ENCODE results near the gene C6orf163.

Gene C6orf163

DNA sequence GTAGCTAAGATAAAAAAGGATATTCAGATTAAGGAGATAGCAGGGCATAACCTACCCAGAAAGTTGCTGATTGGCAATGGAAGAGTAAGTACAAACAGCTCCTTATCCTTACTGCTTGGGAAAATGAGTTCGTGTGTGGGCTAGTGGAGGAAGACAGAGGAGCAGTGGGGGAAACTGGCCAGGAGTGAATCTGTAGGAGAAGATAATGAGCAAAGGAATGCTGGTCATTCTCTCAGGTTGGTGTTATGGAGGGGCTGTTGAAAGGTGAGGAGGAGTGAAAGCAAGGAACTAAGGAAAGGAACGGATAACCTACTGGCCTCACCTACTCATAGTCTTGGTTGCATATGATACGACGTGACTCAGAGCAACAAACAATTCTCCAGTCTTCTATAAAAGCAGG lies 8.2 kb upstream of the C6orf163 start:
- H3K4me1 Mint-ChIP-seq (ENCODE audit: low read depth in 2 of 2) = peaks cover 12 to 22% of the 10 kb centered on the region in 2 donors
- H3K27me3 Mint-ChIP-seq = no peaks in the 10 kb centered on the region
- ATAC-seq (replicated peaks) (no peak), DNase-seq (no peak)
- no peak overlapping the region for H3K4me3 Mint-ChIP-seq
- no peaks in the 10 kb centered on the region for H3K9me3 Mint-ChIP-seq
- H3K27ac Mint-ChIP-seq = no peak overlapping the region
- no peaks in the 10 kb centered on the region for H3K36me3 Mint-ChIP-seq (ENCODE audit: insufficient read depth)

DNA sequence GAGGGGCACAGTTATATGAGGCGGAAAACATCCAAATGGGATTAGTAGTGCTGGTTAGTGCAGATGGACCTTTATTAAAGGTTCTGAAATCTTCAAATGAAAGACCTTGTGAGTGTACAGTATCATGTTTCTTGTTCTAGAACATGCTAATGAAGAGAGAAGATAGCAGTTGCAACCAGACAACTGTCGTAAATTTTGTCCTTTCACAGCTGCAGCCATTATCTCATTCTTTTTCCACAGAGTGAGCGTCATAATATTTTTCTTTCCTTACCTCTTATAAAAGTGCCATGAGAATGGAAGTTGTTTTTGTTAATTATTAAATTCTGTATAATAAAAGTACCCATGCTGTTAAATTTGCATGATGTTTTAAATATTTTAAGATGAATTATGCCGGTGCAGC lies 4.4 kb upstream of the C6orf163 start:
- no peak for DNase-seq

DNA sequence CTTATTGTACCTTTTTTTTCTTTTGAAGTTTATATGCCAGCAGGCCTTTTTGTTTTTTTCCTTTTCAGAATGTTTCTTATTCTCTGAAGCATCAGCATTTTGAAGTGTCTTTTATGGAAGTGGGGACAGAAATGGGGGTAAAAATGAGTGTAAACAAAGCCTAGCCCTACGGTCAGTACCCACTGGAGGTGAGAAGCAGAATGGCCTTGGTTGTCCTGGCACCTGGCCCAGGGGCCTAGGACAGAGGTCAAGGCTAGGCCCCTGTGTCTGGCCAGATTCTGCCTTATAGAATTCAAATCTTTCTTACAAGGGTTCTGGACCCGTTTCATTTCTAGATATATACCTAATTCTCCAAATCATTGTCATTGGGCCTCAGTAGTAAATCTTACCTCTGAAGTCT lies 3.5 kb upstream of the C6orf163 start:
- ATAC-seq (replicated peaks) (no peak), DNase-seq (no peak)
- H3K27ac Mint-ChIP-seq = no peak overlapping the region
- no peaks in the 10 kb centered on the region for H3K27me3 Mint-ChIP-seq
- no peaks in the 10 kb centered on the region for H3K36me3 Mint-ChIP-seq (ENCODE audit: insufficient read depth)
- H3K4me1 Mint-ChIP-seq (ENCODE audit: low read depth in 2 of 2) = peaks cover 0 to 8% of the 10 kb centered on the region in 2 donors
- no peak overlapping the region for H3K4me3 Mint-ChIP-seq
- no peaks in the 10 kb centered on the region for H3K9me3 Mint-ChIP-seq

More for the DNA sequence above, 4.4 kb upstream of the C6orf163 start:
- Mint-ChIP-seq H3K36me3 (ENCODE audit: insufficient read depth) (no peaks in the 10 kb centered on the region), H3K27ac (no peak overlapping the region), H3K27me3 (no peaks in the 10 kb centered on the region), H3K4me3 (no peak overlapping the region), H3K4me1 (ENCODE audit: low read depth in 2 of 2) (peaks cover 0 to 10% of the 10 kb centered on the region in 2 donors), H3K9me3 (no peaks in the 10 kb centered on the region)
- no peak for ATAC-seq (replicated peaks)

DNA sequence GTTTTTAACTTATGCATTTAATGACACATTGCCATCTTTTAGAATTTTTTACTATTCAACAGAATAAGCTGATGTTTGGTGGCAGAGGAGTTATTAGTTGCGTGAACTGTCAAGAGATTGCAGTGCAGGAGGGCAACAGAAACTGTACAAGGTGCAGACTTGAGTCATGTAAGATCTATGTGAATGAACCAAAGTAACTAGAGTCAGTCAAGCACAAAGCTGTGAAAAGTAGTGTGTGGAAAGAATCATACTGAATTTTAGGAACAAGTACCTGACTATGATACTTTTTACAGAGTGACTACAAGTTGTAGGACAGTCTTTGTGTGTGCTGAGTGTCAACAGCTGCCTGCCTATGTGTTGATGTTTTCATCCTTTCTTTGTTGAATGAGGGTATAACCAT lies 2.7 kb upstream of the C6orf163 start:
- Mint-ChIP-seq H3K27ac (no peak overlapping the region), H3K9me3 (no peaks in the 10 kb centered on the region), H3K36me3 (ENCODE audit: insufficient read depth) (no peaks in the 10 kb centered on the region), H3K4me3 (no peak overlapping the region), H3K4me1 (ENCODE audit: low read depth in 2 of 2) (peaks cover 0 to 5% of the 10 kb centered on the region in 2 donors), H3K27me3 (no peaks in the 10 kb centered on the region)
- ATAC-seq (replicated peaks) (no peak), DNase-seq (no peak)

DNA sequence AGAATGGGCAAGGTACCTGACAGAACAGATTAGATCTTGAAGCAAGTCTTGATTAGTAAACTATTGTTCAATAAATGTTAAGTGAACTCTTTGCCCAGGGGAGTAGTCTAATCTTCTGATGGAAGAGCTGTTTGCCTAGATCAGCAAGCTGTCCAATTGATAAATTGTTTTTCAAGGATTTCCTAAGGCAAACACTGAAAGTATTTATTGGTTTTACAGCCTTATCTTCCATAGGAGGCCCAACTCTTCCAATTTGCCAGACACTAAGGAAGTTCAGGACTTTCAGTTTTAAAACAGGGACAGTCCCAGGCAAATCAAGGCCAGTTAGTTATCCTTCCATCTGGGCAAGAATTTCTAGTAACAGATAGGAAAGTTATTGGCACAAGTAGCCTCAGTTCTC lies 1.8 kb upstream of the C6orf163 start:
- no peak for DNase-seq
- no peaks in the 10 kb centered on the region for H3K27me3 Mint-ChIP-seq
- peaks cover 3% of the 10 kb centered on the region for H3K36me3 Mint-ChIP-seq (ENCODE audit: insufficient read depth)
- no peak overlapping the region for H3K27ac Mint-ChIP-seq
- H3K4me1 Mint-ChIP-seq (ENCODE audit: low read depth in 2 of 2) = peaks cover 0 to 5% of the 10 kb centered on the region in 2 donors
- no peaks in the 10 kb centered on the region for H3K9me3 Mint-ChIP-seq
- H3K4me3 Mint-ChIP-seq = no peak overlapping the region
- ATAC-seq (replicated peaks) = no peak

DNA sequence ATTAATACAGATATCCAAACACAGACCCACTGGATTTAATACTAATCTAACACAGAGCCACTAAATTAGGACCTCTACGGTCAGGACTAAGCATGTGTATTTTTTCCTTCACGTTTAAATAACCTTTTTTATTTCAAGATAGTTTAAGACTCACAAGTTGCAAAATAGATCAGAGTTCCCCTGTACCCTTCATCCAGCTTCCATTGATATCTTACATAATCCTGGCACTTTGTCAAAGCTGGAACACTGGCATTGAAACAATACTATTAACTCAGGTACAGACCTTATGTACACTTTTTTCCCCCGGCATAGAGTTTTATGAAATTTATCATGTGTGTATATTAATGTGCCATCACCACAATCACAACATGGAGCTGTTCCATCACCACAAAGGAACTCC lies 2.1 kb downstream of the C6orf163 start:
- Mint-ChIP-seq H3K36me3 (ENCODE audit: insufficient read depth) (peaks cover 3% of the 10 kb centered on the region), H3K27ac (no peak overlapping the region), H3K27me3 (no peaks in the 10 kb centered on the region), H3K4me1 (ENCODE audit: low read depth in 2 of 2) (peaks cover 0 to 5% of the 10 kb centered on the region in 2 donors), H3K9me3 (no peaks in the 10 kb centered on the region), H3K4me3 (no peak overlapping the region)
- ATAC-seq (replicated peaks) (no peak), DNase-seq (no peak)

DNA sequence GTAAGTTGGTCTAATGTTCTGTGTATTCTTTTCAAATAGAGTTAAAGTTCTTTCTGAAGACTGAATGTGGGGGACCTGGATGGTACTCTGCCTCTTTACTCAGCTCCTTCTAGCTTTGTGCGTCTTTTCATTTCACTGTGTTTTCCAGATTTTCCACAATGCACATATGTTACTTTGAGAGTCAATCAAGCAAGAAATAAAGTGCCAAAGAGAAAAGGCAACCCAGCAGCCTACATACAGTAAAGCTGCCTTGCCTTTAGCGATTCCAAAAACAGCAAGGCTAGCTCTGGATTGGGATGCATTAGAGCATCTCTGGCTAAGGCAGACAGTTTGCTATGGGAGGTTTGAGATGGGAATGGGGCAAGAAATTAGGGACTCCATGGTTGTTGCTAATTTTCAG lies 5.3 kb downstream of the C6orf163 start:
- H3K9me3 Mint-ChIP-seq = no peaks in the 10 kb centered on the region
- no peak for ATAC-seq (replicated peaks)

DNA sequence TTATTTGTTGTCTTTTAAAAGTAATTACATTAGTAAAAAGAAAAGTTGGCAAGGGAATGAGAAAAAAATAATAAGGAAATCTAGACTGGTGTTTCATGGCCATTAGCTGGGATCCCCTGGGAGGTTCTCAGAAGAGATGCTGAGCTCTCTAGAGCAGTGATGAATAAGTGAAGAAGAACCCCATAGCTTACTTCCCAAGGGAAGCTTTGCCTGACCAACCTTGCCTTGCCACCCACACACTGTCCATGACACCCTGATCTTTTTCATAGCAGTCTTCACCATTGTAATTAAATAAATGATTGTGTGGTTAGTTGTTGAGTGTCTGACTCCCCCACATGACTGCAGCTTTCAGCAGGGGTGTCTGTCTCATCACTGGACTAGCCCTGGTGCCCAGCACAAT lies 5.9 kb downstream of the C6orf163 start:
- no peak for ATAC-seq (replicated peaks)
- H3K36me3 Mint-ChIP-seq (ENCODE audit: insufficient read depth) = peaks cover 3% of the 10 kb centered on the region
- H3K4me3 Mint-ChIP-seq = no peak overlapping the region
- no peak for DNase-seq
- no peak overlapping the region for H3K27ac Mint-ChIP-seq
- no peaks in the 10 kb centered on the region for H3K9me3 Mint-ChIP-seq
- H3K27me3 Mint-ChIP-seq = no peaks in the 10 kb centered on the region
- no peaks in the 10 kb centered on the region for H3K4me1 Mint-ChIP-seq (ENCODE audit: low read depth in 2 of 2)

More for the DNA sequence above, 5.3 kb downstream of the C6orf163 start:
- DNase-seq = no peak
- Mint-ChIP-seq H3K27me3 (no peaks in the 10 kb centered on the region), H3K4me3 (no peak overlapping the region), H3K36me3 (ENCODE audit: insufficient read depth) (peaks cover 3% of the 10 kb centered on the region), H3K27ac (no peak overlapping the region), H3K4me1 (ENCODE audit: low read depth in 2 of 2) (no peaks in the 10 kb centered on the region)

DNA sequence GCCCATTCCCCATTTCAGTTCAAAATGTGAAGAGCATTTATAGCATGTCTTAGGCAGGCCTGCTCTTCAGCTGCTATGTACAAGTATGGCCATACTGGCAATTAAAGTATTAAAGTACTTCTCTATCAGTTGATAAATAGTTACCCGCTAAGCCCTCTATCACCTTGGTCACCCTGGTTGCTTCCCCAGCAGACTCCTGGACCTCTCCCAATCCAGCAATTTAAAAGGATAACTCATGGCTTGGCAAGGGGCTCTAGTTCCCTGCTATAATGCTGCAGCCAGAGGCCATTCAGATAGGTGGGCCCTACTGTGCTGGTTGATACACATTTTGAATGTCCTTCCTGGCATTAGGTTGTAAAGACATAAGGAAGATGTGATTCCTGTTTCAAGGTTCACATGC lies 7.0 kb downstream of the C6orf163 start:
- Mint-ChIP-seq H3K9me3 (no peaks in the 10 kb centered on the region), H3K27me3 (no peaks in the 10 kb centered on the region), H3K4me3 (no peak overlapping the region), H3K4me1 (ENCODE audit: low read depth in 2 of 2) (no peaks in the 10 kb centered on the region), H3K36me3 (ENCODE audit: insufficient read depth) (peaks cover 3% of the 10 kb centered on the region), H3K27ac (no peak overlapping the region)
- ATAC-seq (replicated peaks) (no peak), DNase-seq (no peak)

DNA sequence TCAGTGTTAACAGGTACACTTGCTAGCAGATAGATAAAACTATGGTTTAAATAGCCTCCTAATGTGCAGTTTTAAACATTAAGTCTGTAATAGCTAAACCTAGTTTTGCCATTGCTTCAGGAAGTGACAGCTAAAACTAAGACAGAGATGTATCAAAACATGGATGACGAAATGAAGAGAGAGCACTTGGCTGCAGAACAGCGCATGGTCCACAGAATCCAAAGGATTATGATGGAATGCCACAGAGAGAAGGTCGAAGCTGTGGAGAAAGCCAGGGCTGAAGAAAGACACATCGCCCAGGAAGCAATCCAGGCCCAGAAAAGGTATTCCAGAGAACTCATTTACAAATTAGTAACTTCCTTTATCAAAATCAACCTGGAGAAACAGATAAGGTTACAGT lies 11.6 kb downstream of the C6orf163 start:
- ATAC-seq (replicated peaks) (no peak), DNase-seq (no peak)
- no peaks in the 10 kb centered on the region for H3K9me3 Mint-ChIP-seq
- H3K27me3 Mint-ChIP-seq = no peaks in the 10 kb centered on the region
- H3K27ac Mint-ChIP-seq = no peak overlapping the region
- H3K4me3 Mint-ChIP-seq = no peak overlapping the region
- H3K4me1 Mint-ChIP-seq (ENCODE audit: low read depth in 2 of 2) = no peaks in the 10 kb centered on the region
- H3K36me3 Mint-ChIP-seq (ENCODE audit: insufficient read depth) = no peaks in the 10 kb centered on the region

DNA sequence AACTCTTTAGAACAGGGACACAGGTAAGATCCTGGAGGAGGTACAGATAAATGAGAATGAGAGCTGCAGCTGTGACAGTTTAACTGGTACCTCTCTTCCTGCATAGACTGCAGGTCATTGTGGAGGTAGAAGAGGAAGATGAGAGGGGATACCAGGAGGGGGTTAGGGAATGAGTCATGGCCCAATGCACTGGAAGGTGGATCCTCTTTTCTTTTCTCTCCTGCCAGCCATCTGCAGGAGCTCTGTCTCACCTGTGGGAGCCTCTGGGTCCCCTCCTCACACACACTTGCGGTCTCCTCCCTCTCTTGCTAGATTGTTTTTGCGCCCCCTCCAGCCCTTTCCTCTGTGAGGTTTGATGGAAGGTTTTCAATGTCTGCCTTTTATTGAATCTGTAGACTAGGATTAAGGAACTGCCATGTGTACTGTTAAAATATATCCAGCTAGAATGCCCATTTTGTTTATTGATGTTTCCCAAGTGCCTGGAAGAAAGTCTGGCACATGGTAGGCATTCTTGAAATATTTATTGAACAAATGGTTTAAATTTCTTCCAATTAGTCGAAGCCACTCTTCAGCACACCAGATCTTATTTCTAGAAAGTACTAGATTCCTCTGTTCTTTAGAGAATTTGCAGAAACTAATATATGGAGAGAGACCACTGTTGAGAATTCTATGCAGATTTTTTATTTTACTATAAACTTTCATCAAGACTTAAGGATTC lies 13.0 kb downstream of the C6orf163 start:
- Mint-ChIP-seq H3K27me3 (no peaks in the 10 kb centered on the region), H3K4me1 (ENCODE audit: low read depth in 2 of 2) (no peaks in the 10 kb centered on the region), H3K27ac (peak overlapping the region in 1 of 2 donors; percentile 32), H3K36me3 (ENCODE audit: insufficient read depth) (no peaks in the 10 kb centered on the region), H3K9me3 (no peaks in the 10 kb centered on the region), H3K4me3 (no peak overlapping the region)
- no peak for ATAC-seq (replicated peaks)
- no peak for DNase-seq

DNA sequence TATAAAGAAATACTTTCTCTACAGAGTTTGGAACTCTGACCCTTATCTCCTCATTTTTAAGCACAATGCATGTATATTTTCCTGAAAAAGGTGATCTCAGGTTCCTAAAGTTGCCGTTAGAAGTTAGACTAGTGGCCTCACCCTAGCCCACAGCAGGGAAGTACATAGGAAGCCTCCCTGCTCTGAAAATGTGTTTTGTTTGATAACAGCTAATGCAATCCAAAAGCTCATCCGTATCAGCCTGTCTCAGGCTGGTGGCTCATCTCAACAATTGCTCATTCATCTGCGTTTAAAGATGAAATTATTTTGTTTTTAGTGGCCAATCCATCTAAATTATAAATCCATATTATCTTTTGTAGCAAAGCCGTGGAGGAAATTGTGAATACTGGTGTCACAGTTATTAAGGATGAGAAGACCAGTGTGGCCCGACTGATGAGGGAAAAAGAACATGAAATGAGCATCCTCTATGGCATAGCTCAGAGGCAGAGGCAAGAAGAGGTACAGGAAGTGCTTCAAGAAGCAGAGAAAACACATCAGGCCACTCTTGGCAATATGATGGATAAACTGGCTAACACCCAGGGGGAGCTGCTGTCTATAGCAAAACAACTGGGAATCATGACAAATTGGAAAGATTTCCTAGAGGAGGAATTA lies 20.1 kb downstream of the C6orf163 start:
- DNase-seq (no peak), ATAC-seq (replicated peaks) (no peak)
- Mint-ChIP-seq H3K9me3 (no peaks in the 10 kb centered on the region), H3K27me3 (no peaks in the 10 kb centered on the region), H3K27ac (no peak overlapping the region), H3K4me3 (no peak overlapping the region), H3K4me1 (ENCODE audit: low read depth in 2 of 2) (no peaks in the 10 kb centered on the region), H3K36me3 (ENCODE audit: insufficient read depth) (no peaks in the 10 kb centered on the region)

DNA sequence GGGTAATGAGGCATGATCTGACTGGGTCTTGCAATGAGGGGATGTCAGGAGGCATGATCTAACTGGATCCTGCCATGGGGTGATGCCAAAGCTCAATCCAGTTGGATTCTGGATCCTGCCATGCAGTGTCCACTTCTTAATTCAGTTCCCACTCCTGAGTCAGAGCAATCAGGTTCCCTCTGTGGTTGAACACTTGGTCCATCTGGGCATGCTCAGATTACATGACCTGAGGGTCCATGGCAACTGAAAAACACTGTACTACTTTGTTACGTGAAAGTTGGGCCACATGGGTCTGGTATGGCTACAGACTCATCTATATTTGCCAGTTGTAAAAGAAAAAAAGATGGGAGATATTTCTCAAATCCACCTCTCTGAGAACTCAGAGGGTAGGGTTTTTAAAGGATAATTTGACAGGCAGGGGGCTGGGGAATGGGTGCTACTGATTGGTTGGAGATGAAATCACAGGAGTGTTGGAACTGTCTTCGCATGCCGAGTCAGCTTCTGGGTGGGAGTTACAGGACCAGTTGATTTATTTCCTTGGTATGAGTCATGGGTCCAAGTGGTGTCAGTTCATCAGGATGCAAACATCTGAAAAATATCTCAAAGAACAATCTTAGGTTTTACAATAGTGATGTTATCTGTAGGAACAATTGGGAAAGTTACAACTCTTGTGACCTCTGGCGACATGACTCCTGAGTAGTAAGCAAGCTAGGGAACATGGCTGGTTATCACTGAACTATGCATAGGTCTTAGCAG lies 21.6 kb downstream of the C6orf163 start:
- Mint-ChIP-seq H3K4me1 (ENCODE audit: low read depth in 2 of 2) (no peaks in the 10 kb centered on the region), H3K36me3 (ENCODE audit: insufficient read depth) (no peaks in the 10 kb centered on the region), H3K27me3 (no peaks in the 10 kb centered on the region), H3K27ac (no peak overlapping the region), H3K4me3 (no peak overlapping the region), H3K9me3 (no peaks in the 10 kb centered on the region)
- no peak for DNase-seq
- ATAC-seq (replicated peaks) = no peak

DNA sequence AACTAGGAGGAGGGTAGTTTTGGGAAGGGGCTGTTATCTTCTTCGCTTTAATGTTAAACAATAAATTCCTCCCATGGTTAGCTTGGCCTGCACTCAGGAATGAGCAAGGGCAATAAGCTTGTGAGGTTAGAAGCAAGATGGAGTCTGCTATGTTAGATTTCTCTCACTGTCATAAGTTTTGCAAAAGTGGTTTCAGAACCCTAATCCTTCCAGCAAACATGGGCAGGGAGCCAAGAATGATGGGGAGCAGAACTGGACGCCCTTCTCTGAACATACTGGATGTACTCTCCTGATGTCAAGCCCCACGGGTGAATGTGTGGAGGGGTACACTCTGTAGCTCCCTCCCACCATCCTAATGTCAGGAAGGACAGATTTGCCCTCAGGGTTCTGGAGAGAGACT lies 22.3 kb downstream of the C6orf163 start:
- H3K4me3 Mint-ChIP-seq = no peak overlapping the region
- H3K4me1 Mint-ChIP-seq (ENCODE audit: low read depth in 2 of 2) = no peaks in the 10 kb centered on the region
- no peaks in the 10 kb centered on the region for H3K9me3 Mint-ChIP-seq
- no peaks in the 10 kb centered on the region for H3K36me3 Mint-ChIP-seq (ENCODE audit: insufficient read depth)
- no peak overlapping the region for H3K27ac Mint-ChIP-seq
- no peaks in the 10 kb centered on the region for H3K27me3 Mint-ChIP-seq
- DNase-seq (no peak), ATAC-seq (replicated peaks) (no peak)
